ENCODE data around the gene OR1J1. TPM values are rescaled to one million over a fixed set of nuclear protein-coding genes. Genes with fewer than 3 reads are reported as not detected.

The OR1J1 gene
- total and polyA plus RNA-seq, 9 donors: not detected

DNA sequence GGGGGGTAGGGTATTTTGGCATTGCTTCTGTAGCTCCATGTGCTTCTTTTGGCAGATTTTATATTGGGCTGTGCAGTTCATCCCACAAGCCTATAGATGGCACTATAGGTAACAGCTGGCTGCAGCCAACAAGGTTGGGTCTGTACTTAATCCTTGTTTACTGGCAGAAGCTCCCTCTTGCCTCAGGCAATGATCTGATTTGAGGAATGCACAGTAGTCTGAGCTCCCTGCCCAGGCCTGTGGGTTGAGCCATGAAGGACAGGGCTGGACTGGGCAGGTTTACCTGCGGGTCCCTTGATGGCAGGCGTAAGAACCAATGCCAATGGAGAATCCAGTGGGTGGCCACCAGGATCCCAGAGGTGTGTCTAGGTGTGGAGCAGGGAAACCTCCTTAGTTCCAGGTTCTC, 21.2 kb upstream of the OR1J1 start:
- intact Hi-C loops (cut with DNase I): no loop called here
- Histone ChIP-seq H3K27me3 (no peaks in the 10 kb centered on the region), H3K4me1 (ENCODE audit: insufficient read depth) (no peaks in the 10 kb centered on the region), H3K9me3 (no peaks in the 10 kb centered on the region), H3K27ac (no peak overlapping the region), H3K4me3 (no peak overlapping the region), H3K36me3 (no peaks in the 10 kb centered on the region)
- TF ChIP-seq, protein P1, sequence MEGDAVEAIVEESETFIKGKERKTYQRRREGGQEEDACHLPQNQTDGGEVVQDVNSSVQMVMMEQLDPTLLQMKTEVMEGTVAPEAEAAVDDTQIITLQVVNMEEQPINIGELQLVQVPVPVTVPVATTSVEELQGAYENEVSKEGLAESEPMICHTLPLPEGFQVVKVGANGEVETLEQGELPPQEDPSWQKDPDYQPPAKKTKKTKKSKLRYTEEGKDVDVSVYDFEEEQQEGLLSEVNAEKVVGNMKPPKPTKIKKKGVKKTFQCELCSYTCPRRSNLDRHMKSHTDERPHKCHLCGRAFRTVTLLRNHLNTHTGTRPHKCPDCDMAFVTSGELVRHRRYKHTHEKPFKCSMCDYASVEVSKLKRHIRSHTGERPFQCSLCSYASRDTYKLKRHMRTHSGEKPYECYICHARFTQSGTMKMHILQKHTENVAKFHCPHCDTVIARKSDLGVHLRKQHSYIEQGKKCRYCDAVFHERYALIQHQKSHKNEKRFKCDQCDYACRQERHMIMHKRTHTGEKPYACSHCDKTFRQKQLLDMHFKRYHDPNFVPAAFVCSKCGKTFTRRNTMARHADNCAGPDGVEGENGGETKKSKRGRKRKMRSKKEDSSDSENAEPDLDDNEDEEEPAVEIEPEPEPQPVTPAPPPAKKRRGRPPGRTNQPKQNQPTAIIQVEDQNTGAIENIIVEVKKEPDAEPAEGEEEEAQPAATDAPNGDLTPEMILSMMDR (IDR thresholded peaks at IDR 0.05): no peak
- TF ChIP-seq EP300 (IDR thresholded peaks at IDR 0.05) (no peak), POLR2A (IDR thresholded peaks at IDR 0.05) (no peak)
- no peak for DNase-seq
- WGBS, 3 donors: 29 to 82% (median 46%) methylated on average over 2 of the region's 2 CpGs

DNA sequence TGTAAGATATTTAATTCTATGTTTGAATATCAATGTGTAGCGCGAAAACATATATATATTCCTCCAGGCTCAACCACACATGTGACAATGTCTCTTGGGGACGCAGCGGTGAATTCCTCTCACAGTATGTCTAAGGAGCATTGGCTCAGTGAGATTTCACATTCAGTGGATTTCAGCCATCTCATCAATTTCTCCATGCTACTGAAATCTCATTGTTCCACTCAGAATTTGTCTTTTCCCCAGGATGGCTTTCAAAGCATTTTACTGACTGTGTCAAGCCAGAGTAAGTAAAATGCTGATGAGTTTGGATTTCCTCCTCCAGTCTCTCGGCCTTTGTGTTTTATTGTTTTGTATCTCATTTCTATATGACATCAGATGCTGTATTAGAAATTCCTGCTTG, 1.3 kb upstream of the OR1J1 start:
- intact Hi-C loops (cut with DNase I): loop anchor here in 1 of 4 donors (10.0 kb wide), 1 partner anchor 326 kb away; the partner anchor contains the start of gene OR1K1
- Histone ChIP-seq H3K27ac (no peak overlapping the region), H3K9me3 (no peaks in the 10 kb centered on the region), H3K36me3 (no peaks in the 10 kb centered on the region), H3K27me3 (no peaks in the 10 kb centered on the region), H3K4me1 (ENCODE audit: insufficient read depth) (no peaks in the 10 kb centered on the region), H3K4me3 (no peak overlapping the region)
- no peak for TF ChIP-seq EP300 (IDR thresholded peaks at IDR 0.05)
- TF ChIP-seq, protein P1 (IDR thresholded peaks at IDR 0.05): no peak
- 86 to 97% (median 89%) methylated on average over 5 of the region's 5 CpGs for WGBS, 3 donors
- no peak for DNase-seq

DNA sequence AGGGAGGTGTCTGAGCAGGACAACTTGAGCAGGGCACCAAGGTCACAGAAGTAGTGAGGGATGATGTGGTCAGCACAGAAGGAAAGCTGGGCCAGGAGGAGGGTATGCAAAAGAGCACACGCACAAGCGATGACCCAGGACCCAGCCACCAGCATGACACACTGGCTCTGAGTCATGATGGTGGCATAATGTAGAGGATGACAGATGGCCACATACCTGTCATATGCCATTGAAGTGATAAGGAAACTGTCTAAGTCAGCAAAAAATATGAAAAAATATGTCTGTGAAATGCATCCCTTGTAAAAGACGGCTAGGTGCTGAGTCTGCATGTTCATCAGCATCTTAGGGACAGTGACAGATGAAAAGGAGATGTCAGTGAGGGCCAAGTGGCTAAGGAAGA, 380 bp downstream of the OR1J1 start:
- Histone ChIP-seq H3K27ac (no peak overlapping the region), H3K36me3 (no peaks in the 10 kb centered on the region), H3K9me3 (no peaks in the 10 kb centered on the region), H3K27me3 (no peaks in the 10 kb centered on the region), H3K4me1 (ENCODE audit: insufficient read depth) (no peaks in the 10 kb centered on the region), H3K4me3 (no peak overlapping the region)
- intact Hi-C loops (cut with DNase I): loop anchor here in 1 of 4 donors (10.0 kb wide), 1 partner anchor 327 kb away; the partner anchor contains the start of gene OR1K1
- TF ChIP-seq, protein P1 (IDR thresholded peaks at IDR 0.05): no peak
- no peak for TF ChIP-seq POLR2A (IDR thresholded peaks at IDR 0.05)
- no peak for TF ChIP-seq EP300 (IDR thresholded peaks at IDR 0.05)
- 85 to 86% (median 86%) methylated on average over 3 of the region's 3 CpGs for WGBS, 3 donors
- no peak for DNase-seq

DNA sequence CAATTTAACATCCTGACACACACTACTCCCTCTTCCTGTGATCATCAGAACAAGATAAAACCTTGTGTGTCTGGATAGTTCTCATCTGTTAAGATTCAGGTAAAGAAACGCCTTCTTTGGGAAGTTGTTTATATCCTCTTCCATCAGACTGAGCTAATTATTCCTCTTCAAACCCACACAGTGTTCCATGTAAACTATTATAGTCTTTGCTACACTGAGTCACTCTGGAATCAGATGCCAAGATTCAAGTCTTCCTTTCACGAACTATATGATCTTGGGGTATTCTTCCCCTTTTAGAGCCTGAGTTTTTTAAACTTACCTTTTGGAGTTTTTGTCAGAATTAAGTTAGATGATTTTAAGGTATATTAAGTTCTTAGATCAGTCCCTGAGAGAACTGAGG, 2.0 kb downstream of the OR1J1 start:
- no peaks in the 10 kb centered on the region for H3K9me3 ChIP-seq
- H3K27me3 ChIP-seq: no peaks in the 10 kb centered on the region
- H3K4me1 ChIP-seq (ENCODE audit: insufficient read depth): no peaks in the 10 kb centered on the region
- intact Hi-C loops (cut with DNase I): loop anchor here in 1 of 4 donors (10.0 kb wide), 1 partner anchor 329 kb away; the partner anchor contains the start of gene OR1K1
- TF ChIP-seq, protein P1 (IDR thresholded peaks at IDR 0.05): no peak
- no peak for TF ChIP-seq POLR2A (IDR thresholded peaks at IDR 0.05)
- no peak for TF ChIP-seq EP300 (IDR thresholded peaks at IDR 0.05)
- H3K36me3 ChIP-seq: no peaks in the 10 kb centered on the region
- WGBS, 3 donors: 41 to 61% (median 57%) methylated on average over 2 of the region's 2 CpGs
- H3K27ac ChIP-seq: no peak overlapping the region
- DNase-seq: no peak
- H3K4me3 ChIP-seq: no peak overlapping the region
